ENCODE data around the gene RALGAPB.
A peak's percentile ranks its signal among the peaks of the same experiment; 100 is the strongest.
"Not testable (repeated sequence)": the region's sequence is repeated elsewhere in the genome, so short reads cannot be mapped to it uniquely, and the experiment has no call there.

The RALGAPB gene

DNA sequence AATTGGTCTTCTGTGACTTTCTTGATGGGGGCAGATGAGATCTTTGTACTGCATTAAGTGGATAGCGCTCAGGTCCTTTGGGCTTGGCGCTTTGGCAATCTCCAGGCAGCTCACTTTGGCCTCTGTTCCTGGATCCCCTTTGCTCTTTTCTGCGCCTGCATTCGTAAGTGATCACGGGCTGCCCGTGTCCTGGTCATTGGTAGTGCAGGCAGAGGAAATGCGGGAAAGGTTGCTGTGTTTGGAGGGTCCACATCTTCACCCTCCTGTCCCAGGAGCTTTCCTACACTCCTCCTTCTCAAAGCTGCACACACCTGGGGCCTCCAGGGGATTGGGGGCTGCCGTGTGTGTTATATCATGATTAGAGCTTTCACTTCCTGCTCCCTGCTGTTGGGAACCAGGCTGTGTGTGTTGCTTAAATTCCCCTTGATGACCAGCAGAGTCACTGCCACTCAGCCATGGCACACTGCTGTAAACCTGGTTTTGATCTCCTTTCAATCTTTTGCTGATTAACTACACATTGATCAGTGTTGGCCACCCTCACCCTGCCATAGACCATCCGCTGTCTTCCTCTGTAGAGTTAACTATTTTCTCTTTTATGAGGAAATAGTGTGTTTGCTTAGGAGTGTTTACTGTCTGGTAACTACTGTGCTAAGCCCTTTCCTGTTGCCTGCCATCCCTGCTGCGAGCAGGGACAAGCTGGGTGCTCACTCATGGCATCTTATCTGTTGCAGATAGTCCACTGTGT is 24.5 kb upstream of the RALGAPB start:
- DNase-seq = no peak

DNA sequence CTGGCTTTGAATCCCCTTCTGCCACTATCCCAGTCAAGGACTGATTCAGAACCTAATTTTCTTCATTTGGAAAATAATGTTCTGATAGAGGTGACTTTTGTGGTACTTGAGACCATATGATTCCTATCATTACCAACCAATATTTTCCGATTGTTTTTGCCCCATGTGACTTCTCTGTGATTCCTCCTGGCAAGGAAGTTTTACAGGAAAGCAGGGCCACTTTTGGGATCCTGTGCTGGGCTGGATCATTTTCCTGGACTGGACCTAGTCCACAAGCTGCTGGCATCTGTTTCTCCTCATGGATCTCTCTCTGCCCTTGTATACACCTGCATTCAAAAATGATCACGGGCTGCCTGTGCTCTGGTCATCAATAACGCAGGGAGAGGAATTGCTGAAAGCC is 23.6 kb upstream of the RALGAPB start:
- DNase-seq = no peak

GRCh38 chr20:38450412-38450975 is 22.1 kb upstream of the RALGAPB start:
- DNase-seq = peak; percentile 61

- DNase-seq = peak; percentile 57
Observed at GRCh38 chr20:38452880-38453624, 19.6 kb upstream of the RALGAPB start.

DNA sequence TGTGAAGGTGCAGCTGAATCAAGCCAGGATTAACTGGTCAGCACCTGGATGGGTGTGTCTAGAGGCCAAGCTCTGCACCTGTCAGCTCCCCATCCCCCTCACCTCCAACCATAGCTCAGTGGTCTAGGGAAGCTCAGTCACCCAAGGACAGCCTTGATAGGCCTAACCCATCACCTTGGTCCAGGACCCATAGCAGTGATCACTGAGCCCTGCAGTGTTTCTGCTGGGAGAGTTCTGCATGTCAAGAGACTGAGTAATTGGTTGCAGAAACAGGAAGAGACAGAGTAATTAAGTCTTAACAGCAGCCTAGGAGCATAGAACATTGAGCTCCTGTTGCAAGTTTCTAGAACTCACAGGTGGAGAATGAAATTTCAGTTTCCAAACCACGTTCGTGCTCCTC is 18.7 kb upstream of the RALGAPB start:
- peak; percentile 25 for DNase-seq

GRCh38 chr20:38454556-38455473 is 17.8 kb upstream of the RALGAPB start:
- DNase-seq = peak; percentile 28

DNA sequence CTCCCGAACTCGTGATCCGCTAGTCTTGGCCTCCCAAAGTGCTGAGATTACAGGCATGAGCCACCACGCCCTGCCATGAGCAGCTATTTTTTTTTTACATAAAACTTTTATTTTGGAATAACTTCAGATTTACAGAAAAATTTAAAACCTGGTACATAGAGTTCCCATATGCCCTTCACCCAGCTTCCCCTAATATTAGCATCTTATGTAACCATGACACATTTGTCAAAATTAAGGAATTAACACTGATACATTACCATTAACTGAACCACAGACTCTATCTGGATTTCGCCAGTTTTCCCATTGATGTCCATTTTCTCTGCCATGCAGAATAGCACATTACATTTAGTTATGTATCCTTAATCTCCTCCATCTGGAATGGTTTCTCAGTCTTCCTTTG is 14.3 kb upstream of the RALGAPB start:
- DNase-seq = no peak

DNA sequence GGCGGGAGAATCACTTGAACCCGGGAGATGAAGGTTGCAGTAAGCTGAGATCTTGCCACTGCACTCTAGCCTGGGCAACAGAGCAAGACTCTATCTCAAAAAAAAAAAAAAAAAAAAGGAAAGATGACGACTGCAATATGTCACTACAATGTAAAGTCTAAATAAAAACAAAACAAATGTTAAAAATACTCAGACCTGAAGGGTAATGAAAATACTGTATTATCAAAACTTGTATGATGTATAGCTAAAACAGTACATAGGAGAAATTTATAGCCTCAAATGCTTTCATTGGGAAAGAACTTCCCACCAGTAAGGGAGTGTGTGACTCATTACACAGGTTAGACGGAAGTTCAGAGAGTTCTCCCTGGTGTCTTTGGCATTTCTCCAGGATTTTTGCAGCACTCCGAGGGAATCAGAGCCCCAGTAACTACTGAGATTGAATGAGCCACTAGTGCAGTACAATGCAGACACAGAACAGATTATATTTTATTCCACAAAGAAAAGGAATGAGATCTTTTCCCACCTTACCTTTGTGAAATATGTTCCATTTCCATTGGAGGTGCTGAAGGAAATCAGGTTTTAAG is 12.5 kb upstream of the RALGAPB start:
- DNase-seq = no peak

DNA sequence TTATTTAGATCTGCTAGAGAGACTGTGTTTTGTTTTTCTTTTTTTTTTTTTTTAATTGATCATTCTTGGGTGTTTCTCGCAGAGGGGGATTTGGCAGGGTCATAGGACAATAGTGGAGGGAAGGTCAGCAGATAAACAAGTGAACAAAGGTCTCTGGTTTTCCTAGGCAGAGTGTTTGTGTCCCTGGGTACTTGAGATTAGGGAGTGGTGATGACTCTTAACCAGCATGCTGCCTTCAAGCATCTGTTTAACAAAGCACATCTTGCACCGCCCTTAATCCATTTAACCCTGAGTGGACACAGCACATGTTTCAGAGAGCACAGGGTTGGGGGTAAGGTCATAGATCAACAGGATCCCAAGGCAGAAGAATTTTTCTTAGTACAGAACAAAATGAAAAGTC is 12.0 kb upstream of the RALGAPB start:
- DNase-seq = not testable (repeated sequence)

DNA sequence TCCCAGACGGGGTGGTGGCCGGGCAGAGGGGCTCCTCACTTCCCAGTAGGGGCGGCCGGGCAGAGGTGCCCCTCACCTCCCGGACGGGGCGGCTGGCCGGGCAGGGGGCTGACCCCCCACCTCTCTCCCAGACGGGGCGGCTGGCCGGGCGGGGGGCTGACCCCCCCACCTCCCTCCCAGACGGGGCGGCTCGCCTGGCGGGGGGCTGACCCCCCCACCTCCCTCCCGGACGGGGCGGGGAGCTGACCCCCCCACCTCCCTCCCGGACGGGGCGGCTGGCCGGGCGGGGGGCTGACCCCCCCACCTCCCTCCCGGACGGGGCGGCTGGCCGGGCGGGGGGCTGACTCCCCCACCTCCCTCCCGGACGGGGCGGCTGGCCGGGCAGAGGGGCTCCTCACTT is 11.5 kb upstream of the RALGAPB start:
- not testable (repeated sequence) for DNase-seq

GRCh38 chr20:38461569-38461968 is 11.1 kb upstream of the RALGAPB start:
- DNase-seq = not testable (repeated sequence)

DNA sequence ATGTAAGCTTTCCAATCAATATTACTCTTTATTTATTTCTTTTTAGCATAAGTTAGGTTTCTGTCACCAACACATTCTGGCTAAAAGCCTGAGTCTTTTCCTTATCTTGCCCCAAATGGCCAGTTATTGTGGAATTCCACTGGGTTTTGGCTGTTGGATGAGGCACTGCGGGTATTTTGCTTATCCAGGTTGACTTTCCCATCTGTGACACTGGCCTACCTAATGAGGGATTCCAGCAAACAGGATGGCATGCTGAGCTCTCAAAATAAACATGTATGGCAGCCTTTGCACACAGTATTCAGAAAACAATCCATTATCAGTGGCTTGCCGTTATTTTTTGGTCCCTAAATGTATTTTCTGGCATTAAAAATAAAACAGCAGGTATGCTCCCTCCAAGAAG is 6.5 kb upstream of the RALGAPB start:
- DNase-seq = no peak

DNA sequence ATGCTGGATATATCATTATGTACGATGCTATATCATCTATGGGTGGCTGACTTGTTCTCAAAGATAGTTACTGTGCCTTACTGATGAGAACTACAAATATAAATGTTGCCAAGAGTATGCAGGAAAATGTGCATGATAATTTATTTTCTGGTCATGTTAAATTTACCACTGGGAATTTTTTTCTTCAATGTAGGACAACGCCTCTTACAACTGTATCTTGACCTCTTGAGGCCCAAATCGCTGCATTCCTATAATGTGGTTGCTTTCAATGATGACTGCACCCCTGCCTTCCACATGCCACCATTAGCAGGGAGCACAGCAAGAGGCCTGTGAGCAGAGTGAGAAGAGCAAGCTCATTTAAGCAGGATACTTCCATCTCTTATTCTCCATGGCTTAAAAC is 5.7 kb upstream of the RALGAPB start:
- DNase-seq = no peak

- no peak for DNase-seq
Observed at GRCh38 chr20:38471245-38471644, 1.4 kb upstream of the RALGAPB start.

- DNase-seq = no peak
Observed at GRCh38 chr20:38471987-38472512, 593 bp upstream of the RALGAPB start.

DNA sequence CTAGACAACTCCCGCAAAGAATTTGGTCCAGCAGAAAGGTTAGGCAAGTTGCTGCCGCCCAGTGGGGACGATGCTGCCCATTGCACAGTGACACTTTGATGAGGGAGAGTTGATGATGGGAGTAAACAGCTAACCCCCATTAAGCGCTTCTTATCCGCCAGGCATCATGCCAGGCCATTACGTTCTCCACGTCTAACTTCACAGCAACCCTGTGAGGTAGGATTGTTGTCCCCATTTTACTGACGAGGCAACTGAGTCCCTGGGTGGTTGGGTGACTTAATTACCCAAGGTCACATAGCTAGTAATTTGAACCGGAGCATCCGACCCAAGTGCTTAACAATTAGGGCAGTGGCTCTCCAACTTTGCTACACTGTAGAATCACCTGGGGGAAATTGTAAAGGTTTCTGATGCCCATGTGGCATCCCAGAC is 738 bp downstream of the RALGAPB start:
- no peak for DNase-seq

GRCh38 chr20:38477747-38478146 is 5.1 kb downstream of the RALGAPB start:
- DNase-seq = no peak

DNA sequence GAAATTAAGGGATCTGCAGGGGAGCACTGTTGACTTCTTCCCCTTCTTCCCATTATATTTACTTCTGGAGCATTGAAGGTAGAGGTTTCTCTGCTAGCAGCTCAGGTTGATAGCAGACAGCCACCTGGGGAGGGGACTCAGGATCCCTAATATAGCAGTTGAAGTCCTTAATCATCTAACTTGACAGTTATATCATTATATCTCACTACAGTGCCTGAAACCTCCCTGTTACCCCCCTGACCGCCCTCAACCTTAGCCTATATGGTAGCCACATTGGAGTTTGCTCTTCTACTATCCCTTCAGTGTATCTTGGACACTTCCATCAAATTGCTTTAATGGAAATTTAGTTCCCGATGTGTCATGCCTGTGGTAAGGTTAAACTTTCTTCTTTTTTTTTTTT is 7.0 kb downstream of the RALGAPB start:
- no peak for DNase-seq

DNA sequence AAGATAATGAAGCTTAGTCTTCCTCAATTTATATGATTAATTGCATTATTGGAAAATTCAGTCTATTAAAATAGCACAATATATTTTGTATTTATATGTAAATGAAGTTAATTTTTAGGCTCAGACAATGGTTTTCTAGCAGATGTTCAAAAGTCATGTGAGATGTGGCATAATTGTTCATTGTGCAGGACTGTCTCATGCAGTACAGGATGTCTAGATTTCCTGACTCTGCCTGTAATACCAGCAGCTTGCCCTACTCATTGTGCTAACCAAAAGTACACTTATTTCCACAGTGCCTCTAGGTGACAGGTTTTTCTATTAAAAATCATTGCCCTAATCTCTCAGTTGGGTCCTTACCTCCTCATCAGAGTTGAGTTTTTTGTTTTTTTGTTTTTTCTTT is 12.4 kb downstream of the RALGAPB start:
- DNase-seq = no peak

DNA sequence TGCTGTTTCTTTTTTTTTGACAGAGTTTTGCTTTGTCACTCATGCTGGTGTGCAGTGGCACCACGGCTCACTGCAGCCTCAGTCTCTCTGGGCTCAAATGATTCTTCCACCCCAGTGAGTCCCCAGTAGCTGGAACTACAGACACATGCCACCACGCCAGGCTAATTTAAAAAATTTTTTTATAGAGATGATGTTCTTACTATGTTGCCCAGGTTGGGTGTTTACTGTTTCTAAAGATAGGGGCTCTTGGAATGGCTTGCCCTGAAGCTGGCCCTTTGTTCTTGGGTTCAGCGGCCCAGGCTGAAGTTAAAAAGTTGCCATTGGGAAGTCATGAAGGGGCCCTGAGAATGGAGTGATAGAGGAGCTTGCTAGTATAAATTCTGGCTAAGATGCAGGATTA is 16.5 kb downstream of the RALGAPB start:
- no peak for DNase-seq

- no peak for DNase-seq
Observed at GRCh38 chr20:38497246-38497935, 24.7 kb downstream of the RALGAPB start.

- no peak for DNase-seq
Observed at GRCh38 chr20:38498909-38499308, 26.3 kb downstream of the RALGAPB start.

Data from activated effector memory CD4-positive, alpha-beta T cell treated with anti-CD3 and anti-CD28 coated beads, Interleukin-2, amount 50 U/mL, for 16 hours (primary cell).